Kidney (tissue), 14 donors: ENCODE results near the gene SLC51A. TPM values are rescaled to one million over a fixed set of nuclear protein-coding genes. Genes with fewer than 3 reads are reported as not detected.

Source experiments
- DNase-seq, 5 donors: peaks; one replicate each; pipeline ENCODE4 v3.0.0-alpha.2; 2013 to 2020
- FAIRE-seq: peaks from 2 replicates; lab custom pipeline; 2012; peaks lifted over from hg19 to GRCh38; lab: Jason Lieb, UNC
- H3K27ac ChIP-seq, 2 donors: one replicate each; pipeline ENCODE4 v1.7.0; 2013; ENCODE audit warnings: low read depth in 2 of 2, low read length in 2 of 2, inconsistent platforms in 1 of 2
- H3K27me3 ChIP-seq: one replicate; pipeline ENCODE4 v1.7.1; 2013; ENCODE audit warnings: low read length, inconsistent platforms; ENCODE audit not compliant: control insufficient read depth, insufficient read depth
- H3K36me3 ChIP-seq, 3 donors: one replicate each; pipeline versions ENCODE4 v1.7.0 to v1.7.1; 2013; ENCODE audit warnings: low read length in 3 of 3, control low read depth in 1 of 3, inconsistent platforms in 1 of 3; ENCODE audit not compliant: insufficient read depth in 3 of 3, control insufficient read depth in 2 of 3
- H3K4me1 ChIP-seq, 3 donors: one replicate each; pipeline versions ENCODE4 v1.7.0 to v1.7.1; 2013; ENCODE audit warnings: low read length in 3 of 3, inconsistent platforms in 1 of 3, low read depth in 1 of 3; ENCODE audit not compliant: control insufficient read depth in 2 of 3, insufficient read depth in 2 of 3
- H3K4me3 ChIP-seq, 3 donors: one replicate each; pipeline versions ENCODE4 v1.7.0 to v1.8.1; 2013; ENCODE audit warnings: low read length in 3 of 3, control low read depth in 1 of 3, inconsistent platforms in 1 of 3
- H3K9ac ChIP-seq, 3 donors: one replicate each; pipeline versions ENCODE4 v1.7.0 to v1.7.1; 2013; ENCODE audit warnings: low read length in 3 of 3, control low read depth in 1 of 3, inconsistent platforms in 1 of 3
- H3K9me3 ChIP-seq, 3 donors: one replicate each; pipeline versions ENCODE4 v1.7.0 to v1.7.1; 2013; ENCODE audit warnings: low read length in 3 of 3, control low read depth in 1 of 3, inconsistent platforms in 1 of 3; ENCODE audit not compliant: control insufficient read depth in 2 of 3, insufficient read depth in 1 of 3
- intact Hi-C: fragments of 100-400 bp; cut with DNase I; formaldehyde crosslinking; loops from one replicate; pipeline ENCODE4 v1.11.1; 2022
- polyA plus RNA-seq: library from polyadenylated mRNA; stranded (reverse); fragments of 350-450 nt; fragmentation: Illumina TruSeq; extraction: RNeasy Lipid Tissue Mini Kit (QIAGEN cat#74804); gene quantifications from one replicate; pipeline ENCODE4 v1.2.3, GENCODE V29; 2014; ENCODE audit warnings: low read depth, low replicate concordance; ENCODE audit not compliant: insufficient read depth
- total RNA-seq: library from RNA; stranded (reverse); fragmentation: NEBNext Ultra II Directional; extraction: Animal tissue kit (Norgen Biotek cat#: 25700); gene quantifications from one replicate; pipeline ENCODE4 v1.2.1, GENCODE V29; 2021
- TF ChIP-seq, protein P1 (sequence below): IDR thresholded peaks from 3 replicates; pipeline ENCODE4 v1.5.1; 2012; ENCODE audit warnings: mild to moderate bottlenecking, moderate library complexity, borderline replicate concordance; ENCODE audit not compliant: insufficient read depth; ENCODE audit errors: extremely low read depth
- donor health status: control.
- donor health status: control.
- donor health status: control.
- donor health status: control.
- donor health status: control.
- donor health status: DM: yes; HTN: yes; CAD: no.
- donor health status: Normal renal cell carcinoma (clear cell type).

Gene SLC51A
- total and polyA plus RNA-seq, 2 donors from 2014 or later: 0.98 to 6.5 TPM

DNA sequence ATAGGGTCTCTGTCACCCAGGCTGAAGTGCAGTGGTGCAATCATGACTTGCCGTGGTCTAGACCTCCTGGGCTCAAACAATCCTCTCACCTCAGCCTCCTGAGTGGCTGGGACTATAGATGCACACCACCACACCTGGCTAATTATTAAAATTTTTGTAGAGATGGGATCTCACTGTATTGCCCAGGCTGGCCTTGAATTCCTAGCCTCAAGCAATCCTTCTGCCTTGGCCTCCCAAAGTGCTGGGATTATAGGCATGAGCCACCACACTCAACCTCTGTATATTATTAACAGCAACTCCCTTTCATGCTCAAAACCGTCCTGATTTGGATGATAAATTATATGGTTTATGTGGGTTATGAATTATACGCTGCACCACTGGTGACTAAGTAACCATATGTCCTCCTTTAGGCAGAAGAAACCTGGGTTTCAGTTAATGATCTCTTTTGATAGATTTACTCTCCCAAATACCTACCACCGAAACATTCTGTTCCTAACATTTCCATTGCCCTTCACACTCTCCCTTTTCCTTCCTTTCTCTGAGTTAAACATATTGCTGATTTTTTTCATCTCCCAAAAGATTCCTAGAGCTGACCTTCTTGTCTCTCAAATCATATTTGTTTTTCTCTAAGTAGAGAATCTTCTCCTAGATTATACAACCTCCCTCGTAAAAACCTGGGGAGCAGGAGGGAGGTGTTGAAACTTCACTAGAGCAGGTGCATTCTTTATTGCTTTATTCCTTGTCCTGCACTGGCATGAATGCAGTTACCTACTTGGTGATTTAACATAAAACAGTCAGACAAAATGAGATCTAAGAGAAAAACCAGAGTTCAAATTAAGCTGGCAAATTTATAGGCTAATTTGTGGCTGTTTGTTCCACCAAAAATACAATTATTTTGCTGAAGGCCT lies 38.3 kb downstream of the SLC51A start:
- H3K9me3 ChIP-seq: no peaks in the 10 kb centered on the region
- intact Hi-C loops: no loop called here
- no peak for FAIRE-seq
- no peak overlapping the region for H3K4me3 ChIP-seq
- no peaks in the 10 kb centered on the region for H3K27me3 ChIP-seq
- TF ChIP-seq, protein P1, sequence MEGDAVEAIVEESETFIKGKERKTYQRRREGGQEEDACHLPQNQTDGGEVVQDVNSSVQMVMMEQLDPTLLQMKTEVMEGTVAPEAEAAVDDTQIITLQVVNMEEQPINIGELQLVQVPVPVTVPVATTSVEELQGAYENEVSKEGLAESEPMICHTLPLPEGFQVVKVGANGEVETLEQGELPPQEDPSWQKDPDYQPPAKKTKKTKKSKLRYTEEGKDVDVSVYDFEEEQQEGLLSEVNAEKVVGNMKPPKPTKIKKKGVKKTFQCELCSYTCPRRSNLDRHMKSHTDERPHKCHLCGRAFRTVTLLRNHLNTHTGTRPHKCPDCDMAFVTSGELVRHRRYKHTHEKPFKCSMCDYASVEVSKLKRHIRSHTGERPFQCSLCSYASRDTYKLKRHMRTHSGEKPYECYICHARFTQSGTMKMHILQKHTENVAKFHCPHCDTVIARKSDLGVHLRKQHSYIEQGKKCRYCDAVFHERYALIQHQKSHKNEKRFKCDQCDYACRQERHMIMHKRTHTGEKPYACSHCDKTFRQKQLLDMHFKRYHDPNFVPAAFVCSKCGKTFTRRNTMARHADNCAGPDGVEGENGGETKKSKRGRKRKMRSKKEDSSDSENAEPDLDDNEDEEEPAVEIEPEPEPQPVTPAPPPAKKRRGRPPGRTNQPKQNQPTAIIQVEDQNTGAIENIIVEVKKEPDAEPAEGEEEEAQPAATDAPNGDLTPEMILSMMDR: no peak
- H3K9ac ChIP-seq: no peak overlapping the region
- peaks cover 0 to 15% (median 10%) of the 10 kb centered on the region in 3 donors for H3K36me3 ChIP-seq
- H3K4me1 ChIP-seq: no peaks in the 10 kb centered on the region
- no peak overlapping the region for H3K27ac ChIP-seq
- no peak for DNase-seq

DNA sequence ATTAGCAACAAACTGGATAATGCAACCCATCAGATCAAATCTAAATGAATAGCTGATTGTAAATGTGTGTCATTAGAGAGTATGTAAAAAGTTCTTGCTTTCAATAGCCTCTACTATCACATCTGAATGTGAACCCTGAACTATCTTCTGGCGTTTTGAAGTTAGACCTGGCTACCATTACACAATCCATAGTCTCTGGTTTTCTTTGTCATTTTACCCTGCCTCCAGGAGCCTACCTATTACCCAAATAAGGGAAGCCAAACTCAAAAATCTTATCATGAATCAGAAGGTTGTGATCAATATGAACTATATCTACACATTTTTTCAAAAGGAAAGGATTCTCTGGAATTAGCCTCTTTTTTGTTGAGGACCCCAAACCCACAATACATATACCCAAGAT lies 39.4 kb downstream of the SLC51A start:
- FAIRE-seq: no peak
- TF ChIP-seq, protein P1: no peak
- H3K36me3 ChIP-seq: peaks cover 0 to 15% (median 10%) of the 10 kb centered on the region in 3 donors
- H3K9ac ChIP-seq: no peak overlapping the region
- no peaks in the 10 kb centered on the region for H3K4me1 ChIP-seq
- no peak overlapping the region for H3K27ac ChIP-seq
- intact Hi-C loops: no loop called here
- no peaks in the 10 kb centered on the region for H3K27me3 ChIP-seq
- no peak for DNase-seq
- H3K4me3 ChIP-seq: no peak overlapping the region
- no peaks in the 10 kb centered on the region for H3K9me3 ChIP-seq

DNA sequence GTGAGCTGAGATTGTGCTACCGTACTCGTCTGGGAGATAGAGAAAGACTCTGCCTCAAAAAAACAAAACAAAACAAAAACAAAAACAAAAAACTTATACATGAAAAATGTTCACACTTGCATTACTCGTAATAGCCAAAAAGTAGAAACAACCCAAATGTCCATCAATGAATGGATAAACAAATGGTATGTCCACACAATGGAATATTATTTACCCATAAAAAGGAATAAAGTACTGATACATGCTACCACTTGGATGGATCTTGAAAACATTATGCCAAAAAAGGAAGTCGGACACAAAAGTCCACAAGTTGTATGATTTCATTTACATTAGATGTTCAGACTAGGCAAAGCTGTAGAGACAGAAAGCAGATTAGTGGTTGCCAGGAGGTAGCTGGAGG lies 44.5 kb downstream of the SLC51A start:
- Histone ChIP-seq H3K9ac (no peak overlapping the region), H3K4me1 (no peaks in the 10 kb centered on the region), H3K4me3 (no peak overlapping the region), H3K27ac (no peak overlapping the region), H3K9me3 (no peaks in the 10 kb centered on the region), H3K36me3 (peaks cover 0 to 10% (median 9%) of the 10 kb centered on the region in 3 donors), H3K27me3 (no peaks in the 10 kb centered on the region)
- DNase-seq: no peak
- TF ChIP-seq, protein P1: no peak
- intact Hi-C loops: no loop called here
- no peak for FAIRE-seq
